ENCODE measurements around the gene NTN1.

Gene NTN1

GRCh38 chr17:9035249-9035648, 13.9 kb downstream of the NTN1 start:
- no peak overlapping the region for H3K4me3 ChIP-seq (ENCODE audit: low read depth, low read length)

DNA sequence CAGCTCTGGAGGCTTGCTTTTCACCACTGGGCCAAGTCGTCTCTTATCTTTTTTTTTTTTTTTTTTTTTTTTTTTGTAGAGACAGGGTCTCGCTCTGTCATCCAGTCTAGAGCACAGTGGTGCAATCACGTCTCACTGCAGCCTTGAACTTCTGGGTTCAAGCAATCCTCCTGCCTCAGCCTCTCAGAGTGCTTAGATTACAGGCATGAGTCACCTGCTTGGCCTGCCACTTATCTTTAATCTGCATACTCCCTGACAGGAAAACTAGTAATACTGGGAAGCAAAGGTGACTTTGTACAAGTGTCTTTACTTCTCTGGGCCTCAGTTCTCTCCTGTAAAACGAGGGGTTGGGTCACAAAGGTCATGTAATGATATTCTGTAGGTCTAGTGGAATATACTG, 15.0 kb downstream of the NTN1 start:
- H3K4me3 ChIP-seq (ENCODE audit: low read depth, low read length) = no peak overlapping the region

DNA sequence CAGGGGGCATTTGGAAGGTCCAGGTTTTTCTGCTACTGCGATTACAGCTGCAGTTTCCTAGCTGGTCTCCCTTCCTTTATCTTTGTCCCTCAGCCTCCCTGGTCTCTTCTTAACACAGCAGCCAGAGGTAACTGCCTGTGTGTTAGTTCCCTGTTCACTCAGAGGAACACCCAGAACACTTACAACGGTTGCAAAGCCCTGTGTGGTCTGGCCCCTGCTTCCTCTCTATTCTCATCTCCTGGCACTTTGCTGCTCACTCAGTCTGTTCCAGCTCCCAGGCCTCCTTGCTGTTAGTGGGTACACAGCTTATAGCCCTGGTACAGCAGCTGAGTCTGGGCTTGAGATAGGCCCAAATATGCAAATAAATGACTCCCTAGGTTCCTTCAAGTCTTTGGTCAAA, 16.4 kb downstream of the NTN1 start:
- H3K4me3 ChIP-seq (ENCODE audit: low read depth, low read length) = no peak overlapping the region

- H3K4me3 ChIP-seq (ENCODE audit: low read depth, low read length) = no peak overlapping the region
These were observed 17.1 kb downstream of the NTN1 start for GRCh38 chr17:9038380-9038779.

DNA sequence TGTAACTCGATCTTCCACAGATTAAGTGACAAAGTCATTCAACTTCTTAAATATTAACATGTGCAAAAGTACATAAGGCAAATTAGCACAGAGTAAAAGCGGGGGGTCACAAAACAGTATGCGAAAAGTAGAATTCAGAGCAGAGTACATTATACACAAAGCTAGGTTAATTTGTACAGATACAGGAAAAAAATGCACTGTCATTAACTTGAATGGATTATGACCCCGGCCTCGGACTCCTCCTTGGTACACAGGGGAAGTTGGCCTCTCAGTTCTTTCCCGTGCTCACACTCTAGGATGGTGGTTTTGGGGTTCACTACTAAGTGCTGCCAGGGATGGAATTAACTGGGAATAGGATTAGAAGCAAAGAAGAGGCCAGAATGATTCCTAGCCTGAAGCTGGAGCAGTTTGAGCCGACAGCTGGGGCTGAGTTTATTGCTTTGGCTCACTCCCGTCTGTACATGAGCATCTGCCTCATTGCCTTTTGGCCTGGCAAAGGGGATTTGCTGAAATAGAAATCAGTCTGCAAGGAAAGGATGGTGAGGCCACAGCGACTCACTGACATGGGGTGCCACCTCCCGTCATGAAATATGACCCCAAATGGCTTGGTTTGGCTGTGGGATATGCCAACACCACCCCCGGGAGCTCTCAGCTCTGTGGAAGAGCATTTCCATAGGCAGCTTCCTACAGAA, 23.6 kb downstream of the NTN1 start:
- no peak overlapping the region for H3K4me3 ChIP-seq (ENCODE audit: low read depth, low read length)

GRCh38 chr17:9050801-9051401, 29.6 kb downstream of the NTN1 start:
- H3K4me3 ChIP-seq (ENCODE audit: low read depth, low read length) = no peak overlapping the region

- no peak overlapping the region for H3K4me3 ChIP-seq (ENCODE audit: low read depth, low read length)
These were observed 30.3 kb downstream of the NTN1 start for GRCh38 chr17:9051561-9051960.

GRCh38 chr17:9052921-9053320, 31.6 kb downstream of the NTN1 start:
- H3K4me3 ChIP-seq (ENCODE audit: low read depth, low read length) = no peak overlapping the region

DNA sequence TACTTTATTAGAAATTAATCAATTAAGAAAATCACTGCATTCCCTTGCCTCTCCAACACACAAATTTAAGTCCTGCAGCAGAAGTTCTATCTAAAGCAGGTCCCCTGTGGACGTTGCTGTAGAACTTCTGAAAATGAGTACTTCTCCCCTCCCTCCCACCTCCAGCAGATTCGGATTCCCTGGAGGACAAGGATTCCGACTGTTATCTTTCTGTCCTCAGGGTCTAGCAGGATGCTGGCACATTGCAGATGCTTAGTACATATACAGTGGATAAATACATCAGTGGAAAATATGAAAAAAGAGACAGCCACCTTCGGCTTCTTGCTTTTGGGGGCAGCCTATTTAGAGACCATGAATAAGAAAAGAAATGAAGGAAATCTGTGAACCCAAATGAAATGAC, 32.1 kb downstream of the NTN1 start:
- H3K4me3 ChIP-seq (ENCODE audit: low read depth, low read length) = no peak overlapping the region

- H3K4me3 ChIP-seq (ENCODE audit: low read depth, low read length) = no peak overlapping the region
These were observed 33.0 kb downstream of the NTN1 start for GRCh38 chr17:9054126-9054975.

- no peak overlapping the region for H3K4me3 ChIP-seq (ENCODE audit: low read depth, low read length)
These were observed 34.0 kb downstream of the NTN1 start for GRCh38 chr17:9055281-9055680.

GRCh38 chr17:9056566-9056965, 35.3 kb downstream of the NTN1 start:
- H3K4me3 ChIP-seq (ENCODE audit: low read depth, low read length) = no peak overlapping the region

- H3K4me3 ChIP-seq (ENCODE audit: low read depth, low read length) = no peak overlapping the region
These were observed 36.0 kb downstream of the NTN1 start for GRCh38 chr17:9057310-9057709.

DNA sequence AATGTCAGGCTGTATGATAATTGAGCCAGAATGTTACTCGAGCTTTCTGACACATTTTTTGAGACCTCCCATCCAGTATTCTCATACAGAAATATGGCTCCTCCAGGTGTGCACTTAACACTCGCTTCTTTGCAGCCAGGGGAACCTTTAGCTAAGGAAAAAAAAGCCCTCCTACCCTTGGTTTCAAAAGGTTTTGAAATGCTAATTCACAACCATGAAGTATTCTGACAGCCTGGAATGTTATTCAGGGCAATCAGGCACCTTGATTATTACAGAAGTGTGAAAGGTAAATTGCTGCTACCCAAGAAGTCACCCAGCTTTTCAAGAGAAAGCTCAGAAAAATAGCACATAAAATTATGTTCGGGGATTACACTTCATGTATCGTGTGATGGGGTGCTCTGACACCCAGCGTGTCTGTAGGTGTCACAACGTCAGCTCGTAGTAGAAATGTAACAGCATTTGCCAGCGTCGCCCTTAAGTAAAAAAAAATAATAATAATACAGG, 41.1 kb downstream of the NTN1 start:
- H3K4me3 ChIP-seq (ENCODE audit: low read depth, low read length) = no peak overlapping the region

DNA sequence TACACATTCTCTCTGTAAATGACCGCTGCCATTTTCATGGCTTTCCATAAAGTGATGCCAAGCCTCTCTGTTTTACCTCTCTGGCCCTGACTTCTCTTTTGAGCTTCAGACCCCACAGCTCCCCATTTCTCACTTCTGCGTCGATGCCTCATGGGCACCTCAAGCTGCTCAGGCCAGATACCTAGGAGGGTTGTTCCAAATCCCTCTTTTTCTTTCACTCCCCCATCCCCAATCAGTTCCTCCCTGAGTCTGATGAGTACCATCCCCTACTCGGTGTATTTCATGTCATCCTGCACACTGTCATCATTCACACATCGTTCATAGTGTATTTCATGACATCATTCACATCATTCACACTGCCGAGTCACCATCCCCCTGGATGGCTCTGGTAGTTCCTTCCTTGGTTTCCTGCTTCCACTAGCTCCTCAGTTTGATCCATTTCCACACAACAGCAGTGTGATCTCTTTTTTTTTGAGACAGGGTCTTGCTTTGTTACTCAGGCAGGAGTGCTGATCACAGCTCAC, 43.1 kb downstream of the NTN1 start:
- H3K4me3 ChIP-seq (ENCODE audit: low read depth, low read length) = no peak overlapping the region

- H3K4me3 ChIP-seq (ENCODE audit: low read depth, low read length) = no peak overlapping the region
These were observed 49.7 kb downstream of the NTN1 start for GRCh38 chr17:9071016-9071415.

GRCh38 chr17:9071811-9072498, 50.6 kb downstream of the NTN1 start:
- H3K4me3 ChIP-seq (ENCODE audit: low read depth, low read length) = no peak overlapping the region

DNA sequence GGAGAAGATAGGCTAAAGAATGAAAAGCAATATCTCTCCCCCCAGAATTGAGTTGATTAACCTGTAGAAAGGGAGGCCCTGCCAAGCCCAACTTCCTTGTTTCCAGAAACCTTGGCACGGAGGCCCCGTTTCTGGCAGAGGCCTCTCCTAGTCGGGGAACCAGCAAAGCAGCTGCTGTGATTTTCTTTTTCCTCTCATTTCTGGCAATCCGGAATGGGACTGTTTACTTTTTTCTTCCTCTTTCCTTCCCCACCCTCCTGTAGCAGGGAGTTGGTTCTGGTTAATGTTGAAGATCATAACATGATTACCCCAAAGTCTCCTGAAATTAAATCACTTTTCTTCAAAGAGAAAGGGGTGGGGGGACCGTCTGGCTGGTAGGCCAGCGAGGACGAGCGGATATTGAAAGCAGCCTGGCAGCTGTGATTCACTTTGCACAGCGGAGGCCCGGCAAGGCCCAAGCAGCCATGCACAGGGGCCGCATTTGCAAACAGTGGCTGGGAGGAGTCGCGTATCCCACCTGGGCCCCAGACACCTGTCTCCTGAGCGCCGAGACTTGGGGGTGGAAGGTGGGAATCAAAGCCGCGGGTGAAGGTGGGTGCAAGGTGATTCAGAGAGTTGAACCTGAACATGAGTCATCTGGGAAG, 51.5 kb downstream of the NTN1 start:
- H3K4me3 ChIP-seq (ENCODE audit: low read depth, low read length) = no peak overlapping the region

GRCh38 chr17:9074131-9074530, 52.8 kb downstream of the NTN1 start:
- no peak overlapping the region for H3K4me3 ChIP-seq (ENCODE audit: low read depth, low read length)

DNA sequence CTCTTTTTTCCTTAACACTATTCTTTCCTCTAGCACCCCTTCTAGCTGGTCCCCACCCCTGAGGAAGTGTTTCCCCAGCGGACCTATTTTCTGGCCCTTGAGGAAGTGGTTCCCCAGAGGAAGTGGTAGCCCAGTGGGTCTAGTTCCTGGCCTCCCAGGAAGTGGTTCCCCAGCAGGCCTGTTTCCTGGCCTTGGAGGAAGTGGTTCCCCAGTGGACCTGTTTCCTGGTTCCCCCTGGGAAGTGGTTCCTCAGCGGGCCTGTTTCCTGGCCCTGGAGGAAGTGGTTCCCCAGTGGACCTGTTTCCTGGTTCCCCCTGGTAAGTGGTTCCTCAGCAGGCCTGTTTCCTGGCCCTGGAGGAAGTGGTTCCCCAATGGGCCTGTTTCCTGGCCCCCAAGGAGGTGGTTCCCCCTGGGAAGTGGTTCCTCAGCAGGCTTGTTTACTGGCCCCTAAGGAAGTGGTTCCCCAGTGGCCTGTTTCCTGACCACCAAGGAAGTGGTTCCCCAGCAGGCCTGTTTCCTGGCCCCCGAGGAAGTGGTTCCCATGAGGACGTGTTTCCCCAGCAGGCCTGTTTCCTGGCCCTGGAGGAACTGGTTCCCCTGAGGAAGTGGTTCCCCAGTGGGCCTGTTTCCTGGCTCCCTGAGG, 58.3 kb downstream of the NTN1 start:
- no peak overlapping the region for H3K4me3 ChIP-seq (ENCODE audit: low read depth, low read length)
